GM21576 (cell line): ENCODE measurements around the gene CEMIP2.
"Not testable (repeated sequence)": the region's sequence is repeated elsewhere in the genome, so short reads cannot be mapped to it uniquely, and the experiment has no call there.

Experiments
- ATAC-seq: cut with Tn5 transposase; IDR thresholded peaks from one replicate; pipeline ENCODE4 v1.9.1; 2021; ENCODE audit warnings: mild to moderate bottlenecking, moderate library complexity; ENCODE audit not compliant: unreplicated experiment

The CEMIP2 gene

GRCh38 chr9:71681708-71682272, 86.5 kb downstream of the CEMIP2 start:
- ATAC-seq: no peak

- peak; percentile 50 for ATAC-seq
Measured at GRCh38 chr9:71681104-71681707, 87.1 kb downstream of the CEMIP2 start.

GRCh38 chr9:71680189-71680980, 87.9 kb downstream of the CEMIP2 start:
- ATAC-seq: no peak

GRCh38 chr9:71678999-71679398, 89.3 kb downstream of the CEMIP2 start:
- ATAC-seq: no peak

- no peak for ATAC-seq
Measured at GRCh38 chr9:71677209-71677608, 91.1 kb downstream of the CEMIP2 start.

GRCh38 chr9:71676460-71676859, 91.9 kb downstream of the CEMIP2 start:
- no peak for ATAC-seq

GRCh38 chr9:71675857-71676165, 92.5 kb downstream of the CEMIP2 start:
- no peak for ATAC-seq

GRCh38 chr9:71675105-71675856, 93.0 kb downstream of the CEMIP2 start:
- ATAC-seq: no peak

GRCh38 chr9:71672573-71672972, 95.7 kb downstream of the CEMIP2 start:
- ATAC-seq: no peak

- no peak for ATAC-seq
Measured at GRCh38 chr9:71671289-71671688, 97.0 kb downstream of the CEMIP2 start.

- no peak for ATAC-seq
Measured at GRCh38 chr9:71670121-71670520, 98.2 kb downstream of the CEMIP2 start.

- no peak for ATAC-seq
Measured at GRCh38 chr9:71669284-71669995, 98.9 kb downstream of the CEMIP2 start.

- ATAC-seq: no peak
Measured at GRCh38 chr9:71668717-71669116, 99.6 kb downstream of the CEMIP2 start.

- no peak for ATAC-seq
Measured at GRCh38 chr9:71665247-71665646, 103.1 kb downstream of the CEMIP2 start.

GRCh38 chr9:71664566-71664965, 103.7 kb downstream of the CEMIP2 start:
- no peak for ATAC-seq

GRCh38 chr9:71663931-71664459, 104.3 kb downstream of the CEMIP2 start:
- no peak for ATAC-seq

GRCh38 chr9:71663216-71663615, 105.1 kb downstream of the CEMIP2 start:
- no peak for ATAC-seq

- ATAC-seq: no peak
Measured at GRCh38 chr9:71662082-71662481, 106.2 kb downstream of the CEMIP2 start.

GRCh38 chr9:71657276-71657675, 111.0 kb downstream of the CEMIP2 start:
- ATAC-seq: not testable (repeated sequence)

- ATAC-seq: no peak
Measured at GRCh38 chr9:71656496-71656895, 111.8 kb downstream of the CEMIP2 start.

- no peak for ATAC-seq
Measured at GRCh38 chr9:71655778-71656177, 112.5 kb downstream of the CEMIP2 start.
